ENCODE results near the gene THOC1.

The THOC1 gene

GRCh38 chr18:267688-268552, at the start of gene THOC1:
Gene THOC1 (minus strand): TSS chr18:268047. CDS start chr18:268019, 28 bp downstream.
- H3K4me3 ChIP-seq (ENCODE audit: low read depth, low read length): peak within 1 kb of the TSS; percentile 97
- TF ChIP-seq MAX (IDR thresholded peaks at IDR 0.05; ENCODE audit: low read depth, low read length) (peak; percentile 35), POLR2A (IDR thresholded peaks at IDR 0.05; ENCODE audit: extremely low read depth, insufficient read length) (peak; percentile 89), MYC (IDR thresholded peaks at IDR 0.05; ENCODE audit: low read depth, low read length) (peak; percentile 67), CTCF (IDR thresholded peaks at IDR 0.05; ENCODE audit: low read depth, low read length) (no peak)
- DNase-seq (ENCODE audit: low read depth): peak; percentile 94

GRCh38 chr18:317618-318017, 49.8 kb upstream of the THOC1 start:
- TF ChIP-seq CTCF (IDR thresholded peaks at IDR 0.05; ENCODE audit: low read depth, low read length): no peak
- TF ChIP-seq MAX (IDR thresholded peaks at IDR 0.05; ENCODE audit: low read depth, low read length): no peak
- TF ChIP-seq POLR2A (IDR thresholded peaks at IDR 0.05; ENCODE audit: extremely low read depth, insufficient read length): no peak
- TF ChIP-seq MYC (IDR thresholded peaks at IDR 0.05; ENCODE audit: low read depth, low read length): no peak
- no peak overlapping the region for H3K4me3 ChIP-seq (ENCODE audit: low read depth, low read length)
- DNase-seq (ENCODE audit: low read depth): no peak

GRCh38 chr18:316393-316792, 48.5 kb upstream of the THOC1 start:
- DNase-seq (ENCODE audit: low read depth): no peak
- no peak for TF ChIP-seq POLR2A (IDR thresholded peaks at IDR 0.05; ENCODE audit: extremely low read depth, insufficient read length)
- no peak for TF ChIP-seq MAX (IDR thresholded peaks at IDR 0.05; ENCODE audit: low read depth, low read length)
- no peak for TF ChIP-seq MYC (IDR thresholded peaks at IDR 0.05; ENCODE audit: low read depth, low read length)
- TF ChIP-seq CTCF (IDR thresholded peaks at IDR 0.05; ENCODE audit: low read depth, low read length): no peak
- no peak overlapping the region for H3K4me3 ChIP-seq (ENCODE audit: low read depth, low read length)

- DNase-seq (ENCODE audit: low read depth): no peak
- no peak overlapping the region for H3K4me3 ChIP-seq (ENCODE audit: low read depth, low read length)
- TF ChIP-seq MYC (IDR thresholded peaks at IDR 0.05; ENCODE audit: low read depth, low read length) (no peak), CTCF (IDR thresholded peaks at IDR 0.05; ENCODE audit: low read depth, low read length) (no peak), MAX (IDR thresholded peaks at IDR 0.05; ENCODE audit: low read depth, low read length) (no peak), POLR2A (IDR thresholded peaks at IDR 0.05; ENCODE audit: extremely low read depth, insufficient read length) (no peak)
These were observed 46.1 kb upstream of the THOC1 start for GRCh38 chr18:313931-314330.

- no peak for DNase-seq (ENCODE audit: low read depth)
- no peak overlapping the region for H3K4me3 ChIP-seq (ENCODE audit: low read depth, low read length)
- TF ChIP-seq MYC (IDR thresholded peaks at IDR 0.05; ENCODE audit: low read depth, low read length) (no peak), MAX (IDR thresholded peaks at IDR 0.05; ENCODE audit: low read depth, low read length) (no peak), POLR2A (IDR thresholded peaks at IDR 0.05; ENCODE audit: extremely low read depth, insufficient read length) (no peak), CTCF (IDR thresholded peaks at IDR 0.05; ENCODE audit: low read depth, low read length) (no peak)
These were observed 44.6 kb upstream of the THOC1 start for GRCh38 chr18:312415-312814.

Data from NB4 (cell line).